MM.1S (cell line): ENCODE results near the gene VTA1.
"Not testable (repeated sequence)": the region's sequence is repeated elsewhere in the genome, so short reads cannot be mapped to it uniquely, and the experiment has no call there.

Experiments
- EZH2 ChIP-seq: fragments of 300-600 bp; sonication (generic); optimal IDR thresholded peaks from 2 replicates; pipeline ENCODE3; 2017; ENCODE audit warnings: low read depth, mild to moderate bottlenecking, antibody characterized with exemption, low read length, mixed read lengths
- TF ChIP-seq, protein P1 (sequence below): fragments of 300-600 bp; sonication (generic); IDR thresholded peaks from 2 replicates; pipeline ENCODE4 v1.5.1; 2016; ENCODE audit warnings: antibody characterized with exemption, low read length, mixed read lengths

DNA sequence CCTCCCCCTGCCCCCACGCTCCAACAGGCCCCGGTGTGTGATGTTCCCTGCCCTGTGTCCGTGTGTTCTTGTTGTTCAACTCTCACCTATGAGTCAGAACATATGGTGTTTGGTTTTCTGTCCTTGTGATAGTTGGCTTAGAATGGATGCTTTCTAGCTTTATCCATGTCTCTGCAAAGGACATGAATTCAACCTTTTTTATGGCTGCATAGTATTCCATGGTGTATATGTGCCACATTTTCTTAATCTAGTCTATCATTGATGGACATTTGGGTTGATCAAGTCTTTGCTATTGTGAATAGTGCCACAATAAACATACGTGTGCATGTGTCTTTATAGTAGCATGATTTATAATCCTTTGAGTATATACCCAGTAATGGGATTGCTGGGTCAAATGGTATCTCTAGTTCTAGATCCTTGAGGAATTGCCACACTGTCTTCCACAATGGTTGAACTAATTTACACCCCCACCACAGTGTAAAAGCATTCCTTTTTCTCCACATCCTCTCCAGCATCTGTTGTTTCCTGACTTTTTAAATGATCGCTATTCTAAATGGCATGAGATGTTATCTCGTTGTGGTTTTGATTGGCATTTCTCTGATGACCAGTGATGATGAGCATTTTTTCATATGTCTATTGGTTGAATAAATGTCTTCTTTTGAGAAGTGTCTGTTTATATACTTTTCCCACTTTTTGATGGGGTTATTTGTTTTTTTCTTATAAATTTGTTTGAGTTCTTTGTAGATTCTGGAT is 82.6 kb downstream of the VTA1 start:
- TF ChIP-seq, protein P1, sequence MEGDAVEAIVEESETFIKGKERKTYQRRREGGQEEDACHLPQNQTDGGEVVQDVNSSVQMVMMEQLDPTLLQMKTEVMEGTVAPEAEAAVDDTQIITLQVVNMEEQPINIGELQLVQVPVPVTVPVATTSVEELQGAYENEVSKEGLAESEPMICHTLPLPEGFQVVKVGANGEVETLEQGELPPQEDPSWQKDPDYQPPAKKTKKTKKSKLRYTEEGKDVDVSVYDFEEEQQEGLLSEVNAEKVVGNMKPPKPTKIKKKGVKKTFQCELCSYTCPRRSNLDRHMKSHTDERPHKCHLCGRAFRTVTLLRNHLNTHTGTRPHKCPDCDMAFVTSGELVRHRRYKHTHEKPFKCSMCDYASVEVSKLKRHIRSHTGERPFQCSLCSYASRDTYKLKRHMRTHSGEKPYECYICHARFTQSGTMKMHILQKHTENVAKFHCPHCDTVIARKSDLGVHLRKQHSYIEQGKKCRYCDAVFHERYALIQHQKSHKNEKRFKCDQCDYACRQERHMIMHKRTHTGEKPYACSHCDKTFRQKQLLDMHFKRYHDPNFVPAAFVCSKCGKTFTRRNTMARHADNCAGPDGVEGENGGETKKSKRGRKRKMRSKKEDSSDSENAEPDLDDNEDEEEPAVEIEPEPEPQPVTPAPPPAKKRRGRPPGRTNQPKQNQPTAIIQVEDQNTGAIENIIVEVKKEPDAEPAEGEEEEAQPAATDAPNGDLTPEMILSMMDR: not testable (repeated sequence)
- TF ChIP-seq EZH2: not testable (repeated sequence)
